Stimulated activated CD4-positive, alpha-beta T cell treated with anti-CD3 and anti-CD28 coated beads, Interleukin-2, amount 100 ng/mL, for 48 hours (primary cell): Measurements from ENCODE around the gene SLC9A1.
"Not testable (repeated sequence)": the region's sequence is repeated elsewhere in the genome, so short reads cannot be mapped to it uniquely, and the experiment has no call there.

ENCODE experiments used
- DNase-seq, 2 donors: peaks; one replicate each; pipeline ENCODE4 v3.0.0-alpha.2; 2020

SLC9A1 gene

GRCh38 chr1:27130798-27131197 lies 24.1 kb downstream of the SLC9A1 start:
- DNase-seq, result no peak

DNA sequence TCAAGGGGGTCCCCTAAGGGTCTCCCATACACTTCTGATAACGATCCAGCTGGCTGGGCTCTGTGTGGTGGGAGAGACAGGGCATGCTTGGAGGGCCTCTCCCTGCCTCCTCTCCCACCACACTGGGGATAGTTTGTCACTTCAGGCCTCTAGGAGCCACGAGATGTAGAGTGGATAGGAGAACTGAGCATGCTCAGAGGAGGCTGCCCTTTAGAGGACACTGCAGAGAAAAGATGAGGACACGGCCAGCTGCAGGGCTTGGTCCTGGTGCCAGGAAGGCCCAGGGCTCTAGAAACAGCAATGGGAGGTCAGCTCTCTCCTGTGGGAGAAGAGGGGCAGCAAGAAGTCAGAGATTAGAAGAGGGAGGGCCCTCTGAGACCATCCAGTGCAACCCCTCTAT lies 25.7 kb downstream of the SLC9A1 start:
- no peak for DNase-seq

DNA sequence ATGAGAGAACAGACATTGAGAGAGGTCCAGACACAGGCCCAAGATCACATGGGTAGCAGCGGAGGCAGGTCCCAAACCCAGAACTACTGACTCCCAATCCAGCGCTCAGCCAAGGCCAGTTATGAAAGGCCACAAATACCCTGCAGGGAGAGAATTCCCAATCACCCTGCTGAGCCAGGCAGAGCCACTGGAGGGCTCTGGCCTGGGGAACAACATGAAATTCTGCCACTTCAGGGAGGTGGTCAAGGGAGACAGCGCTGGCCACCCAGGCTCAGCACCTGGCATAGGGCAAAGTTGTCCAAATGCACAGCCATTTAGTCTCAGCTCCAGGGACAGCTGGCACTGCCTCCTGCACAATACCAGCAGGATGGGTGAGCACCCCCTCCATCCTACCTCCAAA lies 27.5 kb downstream of the SLC9A1 start:
- DNase-seq, result no peak

- no peak for DNase-seq
These were observed 28.5 kb downstream of the SLC9A1 start for GRCh38 chr1:27126391-27126790.

DNA sequence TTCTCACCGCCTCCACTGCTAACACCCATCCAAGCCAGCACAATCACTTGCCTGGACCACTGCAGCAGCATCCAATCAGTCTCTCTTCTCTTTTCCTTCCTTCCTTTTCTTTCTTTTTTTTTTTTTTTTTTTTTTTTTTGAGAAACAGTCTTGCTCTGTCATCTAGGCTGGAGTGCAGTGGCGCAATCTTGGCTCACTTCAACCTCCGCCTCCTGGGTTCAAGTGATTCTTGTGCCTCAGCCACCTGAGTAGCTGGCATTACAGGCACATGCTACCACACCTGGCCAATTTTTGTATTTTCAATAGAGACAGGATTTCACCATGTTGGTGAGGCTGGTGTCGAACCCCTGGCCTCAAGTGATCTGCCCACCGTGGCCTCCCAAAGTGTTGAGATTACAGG lies 29.8 kb downstream of the SLC9A1 start:
- not testable (repeated sequence) for DNase-seq

GRCh38 chr1:27124405-27124804 lies 30.5 kb downstream of the SLC9A1 start:
- no peak for DNase-seq

- no peak for DNase-seq
These were observed 32.3 kb downstream of the SLC9A1 start for GRCh38 chr1:27122652-27123051.

DNA sequence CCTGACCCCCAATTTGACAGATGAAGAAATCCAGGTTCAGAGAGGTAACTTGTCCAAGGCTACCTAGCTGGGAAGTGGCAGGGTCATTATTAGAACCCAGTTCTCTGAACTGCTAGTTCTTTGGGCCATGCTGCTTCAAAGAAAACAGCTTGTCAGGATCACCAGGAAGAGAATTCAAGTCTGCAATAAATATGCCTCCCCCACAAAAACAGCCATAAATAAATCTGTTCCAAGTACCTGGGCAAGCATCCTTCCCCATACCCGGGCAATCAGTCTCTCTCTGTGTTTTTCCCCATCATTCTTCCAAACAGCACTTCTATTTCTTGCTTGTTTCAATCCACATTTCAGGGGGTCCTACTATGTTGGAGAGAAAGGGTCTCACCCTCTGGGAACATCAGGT lies 34.1 kb downstream of the SLC9A1 start:
- DNase-seq, result no peak

DNA sequence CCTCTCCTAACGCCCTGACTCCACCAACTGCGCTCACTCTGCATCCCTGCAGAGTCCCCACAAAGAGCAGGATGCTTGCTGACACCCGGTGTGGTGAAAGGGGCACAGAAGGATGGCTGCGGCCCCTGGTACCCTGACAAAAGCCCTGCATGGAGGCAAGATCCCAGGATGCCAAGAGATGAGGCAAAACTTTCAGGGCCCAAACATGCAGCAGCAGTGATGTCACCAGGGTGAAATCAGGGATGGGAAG lies 36.6 kb downstream of the SLC9A1 start:
- DNase-seq, result no peak

GRCh38 chr1:27117733-27118439 lies 37.0 kb downstream of the SLC9A1 start:
- no peak for DNase-seq

DNA sequence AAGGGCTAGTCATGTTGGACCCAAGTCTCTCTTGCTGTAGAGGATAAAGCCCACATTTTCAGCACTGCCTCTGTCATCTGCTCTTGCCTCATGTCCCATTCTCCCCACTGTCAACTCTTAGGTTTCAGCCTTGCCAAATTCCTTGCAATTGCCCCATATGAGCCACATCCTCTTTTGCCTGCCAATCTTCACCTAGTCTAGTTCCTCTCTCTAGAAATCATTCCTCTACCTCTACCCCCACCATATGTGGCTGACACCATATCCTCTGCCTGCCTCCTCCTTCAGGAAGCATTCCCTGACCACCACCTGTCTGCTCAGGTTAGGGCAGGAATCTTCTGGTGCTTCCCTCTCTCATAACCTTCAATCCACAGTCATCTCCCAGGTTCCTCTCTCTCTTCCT lies 38.2 kb downstream of the SLC9A1 start:
- DNase-seq, result no peak

DNA sequence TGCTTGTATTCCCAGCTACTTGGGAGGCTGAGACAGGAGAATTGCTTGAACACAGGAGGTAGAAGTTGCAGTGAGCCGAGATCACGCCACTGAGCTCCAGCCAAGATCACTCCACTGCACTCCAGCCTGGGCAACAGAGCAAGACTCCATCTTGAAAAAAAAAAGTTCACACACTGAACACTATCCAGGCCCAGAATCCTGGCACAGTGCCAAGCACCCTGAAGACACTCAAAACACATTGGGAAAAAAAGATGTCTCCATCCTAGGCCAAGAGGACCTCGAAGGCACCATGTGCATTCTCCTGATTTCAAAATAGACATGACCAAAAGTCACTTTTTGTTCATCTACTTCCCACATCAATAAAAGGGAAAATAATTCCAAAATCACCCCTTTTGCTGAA lies 38.7 kb downstream of the SLC9A1 start:
- DNase-seq, result no peak

GRCh38 chr1:27114546-27114945 lies 40.4 kb downstream of the SLC9A1 start:
- no peak for DNase-seq

DNA sequence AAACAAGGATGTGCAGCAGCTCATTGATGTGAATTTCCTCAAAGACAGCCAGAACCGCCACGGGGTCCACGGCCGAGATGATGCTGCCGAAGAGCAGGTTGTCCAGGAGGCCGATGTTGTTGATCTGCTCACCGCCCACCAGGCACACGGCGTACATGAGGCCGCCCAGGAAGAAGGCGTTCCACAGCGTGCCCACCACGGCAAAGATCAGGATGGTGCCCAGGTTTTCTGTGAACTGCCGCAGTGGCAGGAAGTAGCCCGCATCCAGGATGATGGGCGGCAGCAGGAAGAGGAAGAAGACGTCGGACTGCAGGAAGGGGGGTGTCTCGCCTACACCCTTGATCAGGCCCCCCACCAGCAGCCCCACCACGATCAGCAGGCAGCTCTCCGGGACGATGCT lies 41.1 kb downstream of the SLC9A1 start:
- DNase-seq, result no peak

DNA sequence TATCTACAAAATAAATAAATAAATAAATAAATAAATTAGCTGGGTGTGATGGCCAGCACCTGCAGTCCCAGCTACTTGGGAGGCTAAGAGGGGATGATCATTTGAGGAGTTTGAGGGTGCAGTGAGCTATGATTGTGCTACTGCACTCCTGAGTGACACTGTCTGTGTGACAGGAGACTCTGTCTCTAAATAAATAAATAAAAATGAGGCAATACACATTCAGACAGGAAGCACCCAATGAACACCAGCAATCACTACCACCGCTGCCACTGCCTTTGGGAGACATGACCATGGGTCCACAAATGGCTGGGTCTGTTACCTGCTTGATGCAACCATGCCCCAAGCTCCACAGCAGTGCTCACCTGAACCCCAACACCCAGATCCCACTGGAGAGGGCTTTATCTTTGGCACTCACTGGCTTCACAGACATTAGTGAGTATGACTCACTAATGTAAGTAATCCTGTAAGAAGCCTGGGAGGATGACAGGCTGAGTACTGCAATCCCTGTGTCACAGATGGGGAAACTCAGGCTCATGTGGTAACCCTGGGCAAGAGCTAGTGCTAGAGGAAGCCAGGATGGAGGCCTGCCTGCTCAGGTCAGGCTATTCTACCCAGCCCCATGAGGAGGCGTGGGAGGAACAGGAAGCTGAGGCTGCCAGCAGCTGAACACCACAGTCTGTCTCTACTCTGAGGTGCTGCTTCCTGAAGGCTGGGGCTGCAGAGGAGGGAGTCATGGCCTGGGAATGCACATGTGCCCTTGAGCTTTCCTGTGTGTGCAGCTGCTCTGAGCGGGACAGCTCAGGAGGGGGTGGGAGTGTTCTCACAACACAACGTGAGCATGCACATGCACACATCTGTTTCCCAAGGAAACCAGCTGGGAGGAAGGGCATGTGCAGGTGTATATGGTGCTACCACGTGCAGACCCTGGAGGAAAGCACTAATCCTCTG lies 43.0 kb downstream of the SLC9A1 start:
- DNase-seq, result peak; percentile 44 to 50

- DNase-seq, result peak; percentile 19 to 34
These were observed 45.7 kb downstream of the SLC9A1 start for GRCh38 chr1:27109103-27109822.

DNA sequence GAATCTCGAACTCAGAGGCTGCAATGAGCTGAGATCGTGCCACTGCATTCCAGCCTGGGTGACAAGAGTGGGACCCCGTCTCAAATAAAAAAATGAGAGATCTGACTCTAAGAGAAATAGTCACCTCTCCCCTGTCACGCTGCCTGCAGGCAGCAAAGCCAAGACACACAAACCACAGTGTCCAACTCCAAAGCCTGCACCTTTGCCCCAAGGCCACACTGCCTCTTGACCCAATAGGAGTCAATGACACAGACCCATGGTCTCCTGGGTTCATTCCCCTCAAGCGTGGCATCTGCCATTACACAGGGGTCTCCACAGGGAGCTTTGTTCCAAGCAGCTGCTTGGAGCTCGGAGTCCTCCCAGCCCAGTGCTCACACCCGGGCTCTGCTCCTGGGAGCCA lies 46.3 kb downstream of the SLC9A1 start:
- no peak for DNase-seq

GRCh38 chr1:27106561-27107323 lies 48.2 kb downstream of the SLC9A1 start:
- DNase-seq, result no peak

DNA sequence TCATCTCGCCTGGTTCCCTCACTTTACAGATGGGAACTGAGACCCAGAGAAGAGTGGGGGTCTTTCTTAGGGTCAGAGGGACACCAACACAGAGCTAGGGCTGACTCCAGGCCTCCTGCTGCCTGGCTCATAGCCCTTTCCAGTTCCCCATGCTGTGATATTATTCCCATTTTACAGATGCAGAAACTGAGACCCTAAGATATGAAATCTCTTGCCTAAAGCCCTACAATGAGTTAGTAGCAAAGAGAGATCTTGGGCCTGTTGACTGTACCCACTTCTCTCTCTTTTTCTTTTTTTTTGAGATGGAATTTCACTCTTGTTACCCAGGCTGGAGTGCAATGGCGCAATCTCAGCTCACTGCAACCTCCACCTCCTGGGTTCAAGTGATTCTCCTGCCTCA lies 49.9 kb downstream of the SLC9A1 start:
- DNase-seq, result no peak

GRCh38 chr1:27103498-27103897 lies 51.4 kb downstream of the SLC9A1 start:
- DNase-seq, result no peak

- DNase-seq, result peak; percentile 83 to 89
These were observed 52.0 kb downstream of the SLC9A1 start for GRCh38 chr1:27102707-27103468.

GRCh38 chr1:27102134-27102706 lies 52.7 kb downstream of the SLC9A1 start:
- no peak for DNase-seq
